ENCODE results near the gene QTRT2.

QTRT2 gene

DNA sequence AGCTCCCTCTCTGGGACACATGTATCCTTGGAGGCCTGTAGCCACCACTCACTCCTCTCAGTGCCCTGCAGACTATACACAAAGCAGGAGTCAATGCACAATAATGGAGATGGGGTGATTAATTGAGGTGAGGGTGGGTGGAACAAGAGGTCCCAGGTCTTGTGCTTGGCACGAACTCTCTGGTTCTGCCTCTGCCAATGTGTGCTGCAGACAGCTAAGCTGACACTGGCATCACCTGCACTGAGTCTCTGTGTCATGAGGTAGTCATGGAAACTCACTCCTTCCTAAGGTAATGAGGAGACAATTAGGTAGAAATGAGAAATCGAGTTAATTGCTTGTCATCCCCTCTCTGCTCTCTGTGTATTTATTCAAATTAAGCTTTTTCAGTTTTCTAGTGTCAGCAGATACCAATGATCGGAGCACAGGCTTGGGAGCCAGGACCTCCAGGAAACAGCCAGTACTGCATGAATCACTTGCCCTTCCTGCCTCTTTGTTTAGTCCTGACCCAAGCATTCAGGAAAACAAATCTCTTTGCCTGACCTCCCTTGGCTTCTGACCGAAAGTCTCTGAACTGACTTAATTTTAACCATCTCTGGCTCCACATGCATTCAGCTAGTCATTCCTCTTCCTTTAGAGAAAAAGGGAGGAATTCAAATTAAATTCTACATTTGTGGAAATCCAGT, 65.6 kb downstream of the QTRT2 start:
- peak; percentile 40 for DNase-seq (ENCODE audit: low read depth)

DNA sequence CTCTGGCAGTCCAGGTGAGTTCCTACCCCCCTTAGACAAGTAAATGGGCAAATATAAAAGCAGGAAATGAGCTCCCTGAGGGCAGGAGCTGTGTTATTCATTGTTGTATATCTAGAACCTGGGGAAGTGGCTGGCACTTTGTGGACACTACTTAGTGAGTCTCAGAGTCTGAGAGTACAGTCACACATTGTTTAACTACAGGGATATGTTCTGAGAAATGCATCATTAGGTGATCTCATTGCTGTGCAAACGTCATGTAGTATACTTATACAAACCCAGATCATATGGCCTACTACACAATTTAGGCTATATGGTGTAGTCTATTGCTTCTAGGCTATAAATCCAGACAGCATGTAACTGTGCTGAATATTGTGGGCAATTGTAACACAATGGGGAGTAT, 69.9 kb downstream of the QTRT2 start:
- DNase-seq (ENCODE audit: low read depth): no peak

DNA sequence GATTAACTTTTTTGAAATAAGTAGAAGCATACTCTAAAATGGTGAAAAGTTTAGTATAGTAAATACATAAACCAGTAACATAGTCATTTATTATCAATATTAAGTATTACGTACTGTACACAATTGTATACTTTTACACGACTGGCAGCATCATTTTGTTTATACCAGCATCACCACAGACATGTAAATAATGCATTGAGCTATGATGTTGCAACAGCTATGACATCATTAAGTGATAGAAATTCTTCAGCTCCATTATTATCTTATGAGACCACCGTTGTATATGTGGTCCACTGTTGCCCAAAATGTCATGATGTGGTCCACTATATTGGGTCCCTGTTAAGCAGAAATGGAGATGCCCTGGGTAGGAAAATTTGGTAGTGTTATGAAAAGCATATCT, 71.0 kb downstream of the QTRT2 start:
- no peak for DNase-seq (ENCODE audit: low read depth)

DNA sequence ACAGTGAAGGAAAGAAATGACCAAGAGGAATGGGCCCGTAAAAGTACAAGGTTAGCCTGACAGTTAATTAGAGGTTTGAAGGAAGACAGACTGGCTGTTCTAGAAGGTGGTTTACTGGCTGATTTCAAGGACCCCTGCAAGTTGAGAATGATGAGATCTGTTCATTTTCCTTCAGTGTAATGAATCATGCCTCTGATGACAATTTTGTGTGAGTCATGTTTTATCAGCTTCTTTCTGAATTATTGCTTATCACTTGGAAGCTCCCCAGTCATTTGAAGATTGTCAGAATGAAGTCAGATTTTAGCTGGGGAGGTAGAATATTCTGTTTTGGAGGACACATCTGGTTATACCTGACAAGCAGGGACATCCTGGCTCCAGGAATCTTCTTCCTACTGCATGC, 71.7 kb downstream of the QTRT2 start:
- no peak for DNase-seq (ENCODE audit: low read depth)

DNA sequence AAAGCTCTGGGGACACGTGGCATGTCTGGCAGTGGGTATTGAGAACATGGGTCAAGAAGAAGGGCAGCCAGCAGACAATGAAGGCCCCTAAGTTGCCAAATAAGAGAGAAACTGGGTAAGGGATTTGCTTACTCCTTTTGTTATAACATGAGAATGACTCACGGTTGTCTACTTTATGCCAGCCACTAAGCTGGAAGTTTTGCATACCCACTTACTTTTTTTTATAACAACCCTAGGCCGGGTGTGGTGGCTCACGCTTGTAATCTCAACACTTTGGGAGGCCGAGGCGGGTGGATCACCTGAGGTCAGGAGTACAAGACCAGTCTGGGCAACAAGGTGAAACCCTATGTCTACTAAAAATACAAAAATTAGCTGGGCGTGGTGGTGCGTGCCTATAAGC, 72.3 kb downstream of the QTRT2 start:
- no peak for DNase-seq (ENCODE audit: low read depth)

DNA sequence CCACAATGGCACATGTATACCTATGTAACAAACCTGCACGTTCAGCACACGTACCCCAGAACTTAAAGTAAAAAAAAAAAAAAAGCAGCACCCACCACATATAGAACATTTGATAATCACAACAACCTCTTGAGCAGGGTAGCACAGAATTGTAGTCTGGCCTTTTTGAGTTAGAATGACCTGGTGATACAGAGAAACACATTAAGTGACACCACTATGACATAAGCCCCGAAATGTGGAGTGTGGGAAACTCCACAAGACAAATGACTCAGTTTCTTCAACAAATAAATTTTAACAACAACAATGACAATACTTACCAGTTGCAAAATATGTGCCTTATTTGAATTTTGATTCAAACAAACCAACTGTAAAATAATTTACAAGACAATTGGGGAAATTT, 76.0 kb downstream of the QTRT2 start:
- no peak for DNase-seq (ENCODE audit: low read depth)

DNA sequence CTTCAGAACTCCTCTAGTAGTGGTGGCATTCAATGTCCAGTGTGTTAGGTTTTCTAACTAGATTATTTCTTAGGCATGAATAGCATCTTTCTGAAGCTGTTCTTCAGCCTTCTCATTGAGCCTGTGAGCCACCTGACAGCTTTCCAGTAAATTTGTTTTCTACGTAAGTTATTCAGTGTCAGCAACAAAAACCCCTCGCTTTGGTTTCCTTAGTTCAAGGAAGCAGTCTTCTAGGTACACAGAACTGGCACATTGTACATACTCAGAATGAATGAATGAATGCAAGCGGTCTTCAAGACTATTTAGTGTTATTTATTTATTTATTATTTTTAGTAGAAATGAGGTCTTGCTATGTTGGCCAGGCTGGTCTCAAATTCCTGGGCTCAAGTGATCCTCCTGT, 77.4 kb downstream of the QTRT2 start:
- DNase-seq (ENCODE audit: low read depth): no peak

All from fibroblast of gingiva (primary cell).